Sigmoid colon (tissue), 3 donors: Measurements from ENCODE around the gene POU2AF1.

Experiments
- POLR2A ChIP-seq, 2 donors: fragments of 450-650 bp; IDR thresholded peaks; one replicate each; pipeline ENCODE4 v1.6.1; 2016; ENCODE audit warnings: antibody characterized with exemption in 2 of 2, mild to moderate bottlenecking in 2 of 2, moderate library complexity in 2 of 2
- TF ChIP-seq, protein P1 (sequence below), 4 experiments: fragments of 450-650 bp in 3 of 4; fragments of 200-600 bp in 1 of 4; IDR thresholded peaks; one replicate each; pipeline ENCODE4 v1.5.1; 2016 to 2019; ENCODE audit warnings: antibody characterized with exemption in 4 of 4, mild to moderate bottlenecking in 3 of 4, moderate library complexity in 2 of 4

- TF ChIP-seq, protein P1, sequence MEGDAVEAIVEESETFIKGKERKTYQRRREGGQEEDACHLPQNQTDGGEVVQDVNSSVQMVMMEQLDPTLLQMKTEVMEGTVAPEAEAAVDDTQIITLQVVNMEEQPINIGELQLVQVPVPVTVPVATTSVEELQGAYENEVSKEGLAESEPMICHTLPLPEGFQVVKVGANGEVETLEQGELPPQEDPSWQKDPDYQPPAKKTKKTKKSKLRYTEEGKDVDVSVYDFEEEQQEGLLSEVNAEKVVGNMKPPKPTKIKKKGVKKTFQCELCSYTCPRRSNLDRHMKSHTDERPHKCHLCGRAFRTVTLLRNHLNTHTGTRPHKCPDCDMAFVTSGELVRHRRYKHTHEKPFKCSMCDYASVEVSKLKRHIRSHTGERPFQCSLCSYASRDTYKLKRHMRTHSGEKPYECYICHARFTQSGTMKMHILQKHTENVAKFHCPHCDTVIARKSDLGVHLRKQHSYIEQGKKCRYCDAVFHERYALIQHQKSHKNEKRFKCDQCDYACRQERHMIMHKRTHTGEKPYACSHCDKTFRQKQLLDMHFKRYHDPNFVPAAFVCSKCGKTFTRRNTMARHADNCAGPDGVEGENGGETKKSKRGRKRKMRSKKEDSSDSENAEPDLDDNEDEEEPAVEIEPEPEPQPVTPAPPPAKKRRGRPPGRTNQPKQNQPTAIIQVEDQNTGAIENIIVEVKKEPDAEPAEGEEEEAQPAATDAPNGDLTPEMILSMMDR (IDR thresholded peaks at IDR 0.05), result no peak
- no peak for TF ChIP-seq POLR2A (IDR thresholded peaks at IDR 0.05)
Measured at GRCh38 chr11:111351374-111352055, 27.6 kb downstream of the POU2AF1 start.
